Neural progenitor cell (in vitro differentiated cells): ENCODE data around the gene FBXW11.

Experiments used
- EZH2 ChIP-seq: fragments of 200-600 bp; sonication (generic); IDR thresholded peaks from 2 replicates; pipeline ENCODE4 v1.6.1; 2017; ENCODE audit warnings: antibody characterized with exemption, mild to moderate bottlenecking, moderate library complexity
- EZH2phosphoT487 ChIP-seq: fragments of 200-600 bp; sonication (generic); IDR thresholded peaks from 2 replicates; pipeline ENCODE4 v1.6.1; 2017; ENCODE audit warnings: antibody characterized with exemption
- TF ChIP-seq, protein P1 (sequence below): fragments of 200-600 bp; sonication (generic); IDR thresholded peaks from 2 replicates; pipeline ENCODE4 v1.5.1; 2017; ENCODE audit warnings: antibody characterized with exemption, mild to moderate bottlenecking

DNA sequence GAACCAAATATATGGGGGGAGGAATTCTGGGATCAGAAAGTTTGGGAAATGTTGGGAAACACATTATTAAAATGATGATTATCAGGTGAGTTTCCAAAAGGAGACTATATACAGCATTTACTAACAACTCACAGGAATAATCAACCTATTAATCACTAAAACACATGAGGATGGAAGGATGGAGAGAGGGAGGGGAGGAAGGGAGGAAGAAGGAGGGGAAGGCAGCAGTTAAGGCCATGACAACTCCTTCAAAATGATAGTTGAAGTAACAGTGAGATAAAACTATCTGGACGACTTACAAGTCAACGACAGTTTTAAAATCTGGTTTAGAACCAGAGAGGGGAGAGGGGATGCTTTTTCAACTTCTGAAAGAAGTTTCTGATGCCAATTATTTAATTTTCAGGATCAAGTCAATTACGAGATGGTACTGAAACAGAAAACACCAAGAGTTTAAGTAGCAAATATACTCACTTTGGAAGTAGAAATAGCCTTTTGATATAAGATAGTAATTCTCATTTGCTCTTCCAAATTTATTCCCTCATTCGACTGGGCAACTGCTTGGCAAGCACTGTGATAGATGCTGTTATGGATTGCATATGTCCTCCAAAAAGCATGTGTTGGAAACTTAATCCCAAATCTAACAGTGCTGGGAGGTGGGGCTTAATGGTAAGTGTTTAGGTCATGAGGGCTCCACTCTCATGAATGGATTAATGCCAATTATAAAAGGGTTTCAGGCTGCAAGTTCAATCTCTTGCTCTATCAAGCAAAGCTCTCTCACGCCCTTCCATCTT, 30.4 kb downstream of the FBXW11 start:
- TF ChIP-seq, protein P1, sequence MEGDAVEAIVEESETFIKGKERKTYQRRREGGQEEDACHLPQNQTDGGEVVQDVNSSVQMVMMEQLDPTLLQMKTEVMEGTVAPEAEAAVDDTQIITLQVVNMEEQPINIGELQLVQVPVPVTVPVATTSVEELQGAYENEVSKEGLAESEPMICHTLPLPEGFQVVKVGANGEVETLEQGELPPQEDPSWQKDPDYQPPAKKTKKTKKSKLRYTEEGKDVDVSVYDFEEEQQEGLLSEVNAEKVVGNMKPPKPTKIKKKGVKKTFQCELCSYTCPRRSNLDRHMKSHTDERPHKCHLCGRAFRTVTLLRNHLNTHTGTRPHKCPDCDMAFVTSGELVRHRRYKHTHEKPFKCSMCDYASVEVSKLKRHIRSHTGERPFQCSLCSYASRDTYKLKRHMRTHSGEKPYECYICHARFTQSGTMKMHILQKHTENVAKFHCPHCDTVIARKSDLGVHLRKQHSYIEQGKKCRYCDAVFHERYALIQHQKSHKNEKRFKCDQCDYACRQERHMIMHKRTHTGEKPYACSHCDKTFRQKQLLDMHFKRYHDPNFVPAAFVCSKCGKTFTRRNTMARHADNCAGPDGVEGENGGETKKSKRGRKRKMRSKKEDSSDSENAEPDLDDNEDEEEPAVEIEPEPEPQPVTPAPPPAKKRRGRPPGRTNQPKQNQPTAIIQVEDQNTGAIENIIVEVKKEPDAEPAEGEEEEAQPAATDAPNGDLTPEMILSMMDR, result no peak
- no peak for TF ChIP-seq EZH2
- no peak for TF ChIP-seq EZH2phosphoT487
